ENCODE results near the gene ACTN4. TPM values are rescaled to one million over a fixed set of nuclear protein-coding genes. Genes with fewer than 3 reads are reported as not detected.
"Not testable (repeated sequence)": the region's sequence is repeated elsewhere in the genome, so short reads cannot be mapped to it uniquely, and the experiment has no call there.

The ACTN4 gene
- polyA plus RNA-seq, 2 of the 4 experiments (the other 2 are of a cell fraction) = 605 to 967 TPM

DNA sequence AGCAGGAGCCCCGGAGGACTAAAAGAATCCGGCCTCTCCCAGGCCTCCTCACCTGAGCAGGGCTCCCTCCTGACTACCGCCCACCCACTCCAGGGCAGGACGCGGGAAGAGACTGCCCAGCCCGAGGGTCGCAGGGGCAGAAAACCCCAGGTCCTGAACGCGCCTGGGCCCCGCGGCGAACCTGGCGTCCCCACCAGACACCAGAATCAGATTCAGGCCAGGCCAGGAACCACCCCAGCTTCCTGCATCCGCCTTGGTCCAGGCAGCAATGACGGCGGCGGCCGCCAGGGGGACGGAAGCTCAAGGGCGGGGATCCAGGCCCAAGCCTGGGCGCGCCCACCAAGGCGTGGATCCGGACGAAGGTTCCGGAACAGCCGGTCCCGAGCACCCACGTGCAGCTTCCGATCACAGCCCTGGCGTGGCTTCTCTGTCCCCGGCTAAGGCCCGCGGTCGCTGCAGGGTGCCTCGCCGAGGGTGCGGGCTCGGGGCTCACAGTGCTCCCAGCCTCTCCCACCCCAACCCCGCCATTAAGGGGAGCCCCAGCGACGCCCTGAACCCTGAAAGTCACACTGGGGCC, 122.3 kb downstream of the ACTN4 start:
- H3K4me1 ChIP-seq = no peaks in the 10 kb centered on the region; the same call in 2 of the 3 replicates
- ChIA-PET CTCF (interaction anchor here (0.6 to 2.0 kb wide), 53 partner anchors 9 to 270 kb away, joined by 3 to 22 read pairs (median 4); partner anchors contain the start of genes CAPN12 and LGALS7B), POLR2A (interaction anchor here (0.5 to 1.0 kb wide), 3 partner anchors 62 to 109 kb away, joined by 3 to 5 read pairs (median 5); no protein-coding TSS in a partner anchor)
- ATAC-seq (peak; percentile 67 to 89), DNase-seq (ENCODE audit: low read depth in 1 of 2, low spot score in 1 of 2) (peak; percentile 77 to 85), FAIRE-seq (no peak)
- H3K9me3 ChIP-seq = no peaks in the 10 kb centered on the region
- 57% methylated on average over 36 of the region's 42 CpGs for WGBS (ENCODE audit: missing lambda C conversion rate)
- peak overlapping the region; percentile 28 to 62; a peak in 4 of 6 replicates for H3K27ac ChIP-seq
- no peak overlapping the region for H3K4me2 ChIP-seq
- no peak overlapping the region for H3K4me3 ChIP-seq
- TF ChIP-seq, protein P1, sequence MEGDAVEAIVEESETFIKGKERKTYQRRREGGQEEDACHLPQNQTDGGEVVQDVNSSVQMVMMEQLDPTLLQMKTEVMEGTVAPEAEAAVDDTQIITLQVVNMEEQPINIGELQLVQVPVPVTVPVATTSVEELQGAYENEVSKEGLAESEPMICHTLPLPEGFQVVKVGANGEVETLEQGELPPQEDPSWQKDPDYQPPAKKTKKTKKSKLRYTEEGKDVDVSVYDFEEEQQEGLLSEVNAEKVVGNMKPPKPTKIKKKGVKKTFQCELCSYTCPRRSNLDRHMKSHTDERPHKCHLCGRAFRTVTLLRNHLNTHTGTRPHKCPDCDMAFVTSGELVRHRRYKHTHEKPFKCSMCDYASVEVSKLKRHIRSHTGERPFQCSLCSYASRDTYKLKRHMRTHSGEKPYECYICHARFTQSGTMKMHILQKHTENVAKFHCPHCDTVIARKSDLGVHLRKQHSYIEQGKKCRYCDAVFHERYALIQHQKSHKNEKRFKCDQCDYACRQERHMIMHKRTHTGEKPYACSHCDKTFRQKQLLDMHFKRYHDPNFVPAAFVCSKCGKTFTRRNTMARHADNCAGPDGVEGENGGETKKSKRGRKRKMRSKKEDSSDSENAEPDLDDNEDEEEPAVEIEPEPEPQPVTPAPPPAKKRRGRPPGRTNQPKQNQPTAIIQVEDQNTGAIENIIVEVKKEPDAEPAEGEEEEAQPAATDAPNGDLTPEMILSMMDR (IDR thresholded peaks at IDR 0.05) = peak; percentile 61
- TF ChIP-seq, protein P2, sequence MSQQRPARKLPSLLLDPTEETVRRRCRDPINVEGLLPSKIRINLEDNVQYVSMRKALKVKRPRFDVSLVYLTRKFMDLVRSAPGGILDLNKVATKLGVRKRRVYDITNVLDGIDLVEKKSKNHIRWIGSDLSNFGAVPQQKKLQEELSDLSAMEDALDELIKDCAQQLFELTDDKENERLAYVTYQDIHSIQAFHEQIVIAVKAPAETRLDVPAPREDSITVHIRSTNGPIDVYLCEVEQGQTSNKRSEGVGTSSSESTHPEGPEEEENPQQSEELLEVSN (IDR thresholded peaks at IDR 0.05; ENCODE audit: borderline replicate concordance, low read depth) = peak; percentile 78; the same call in 1 of the 2 replicates
- TF ChIP-seq POLR2A (IDR thresholded peaks at IDR 0.05; ENCODE audit: low read length) (no peak; the same call in 1 of the 2 replicates), RAD21 (conservative IDR thresholded peaks at IDR 0.05 in 1 of 2, IDR thresholded peaks at IDR 0.05 in 1 of 2) (peak; percentile 64 to 71), SMC3 (IDR thresholded peaks at IDR 0.05) (peak; percentile 68), RCOR1 (IDR thresholded peaks at IDR 0.05; ENCODE audit: low read depth, low read length) (no peak)
- TF ChIP-seq, protein P3, sequence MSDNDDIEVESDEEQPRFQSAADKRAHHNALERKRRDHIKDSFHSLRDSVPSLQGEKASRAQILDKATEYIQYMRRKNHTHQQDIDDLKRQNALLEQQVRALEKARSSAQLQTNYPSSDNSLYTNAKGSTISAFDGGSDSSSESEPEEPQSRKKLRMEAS (IDR thresholded peaks at IDR 0.05) = peak; percentile 79

DNA sequence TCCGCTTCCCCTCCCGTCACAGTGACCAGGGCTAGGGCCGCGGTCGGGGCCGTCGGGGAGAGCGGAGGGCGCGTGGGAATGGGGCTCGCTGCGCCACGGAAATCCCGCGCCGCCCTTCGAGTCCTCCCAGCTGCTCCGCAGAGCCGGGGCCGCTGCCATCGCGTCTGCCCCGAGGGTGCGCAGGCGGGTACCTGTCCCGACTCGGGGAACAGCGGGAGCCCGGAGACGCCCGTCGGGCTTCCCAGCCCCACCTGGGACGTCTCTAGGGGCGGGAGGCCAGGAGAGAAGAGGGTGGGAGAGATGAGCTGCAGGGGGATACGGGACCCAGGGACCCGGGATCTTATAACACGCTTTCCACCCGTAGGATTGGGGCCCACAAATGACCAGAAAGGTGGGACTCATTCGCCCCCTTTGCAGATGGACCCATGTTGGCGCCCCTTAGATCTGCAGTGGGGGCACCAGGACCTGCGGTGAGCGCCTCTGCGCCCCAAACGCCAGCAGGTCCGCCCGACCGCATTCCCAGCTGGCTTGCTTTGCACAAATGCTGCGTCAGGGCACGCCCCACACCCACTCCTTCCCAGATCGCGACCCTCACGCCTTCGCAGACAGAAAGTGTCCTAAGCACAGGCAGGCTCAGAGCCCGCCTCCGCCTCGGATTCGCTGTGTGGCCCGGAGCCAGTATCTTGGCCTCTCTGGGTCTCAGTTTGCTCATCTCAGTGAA, 122.9 kb downstream of the ACTN4 start:
- not testable (repeated sequence) for DNase-seq (ENCODE audit: low read depth in 1 of 2, low spot score in 1 of 2); FAIRE-seq; H3K4me3 ChIP-seq; H3K4me1 ChIP-seq; H3K9me3 ChIP-seq; H3K4me2 ChIP-seq
- peak in 1 of 2 experiments; percentile 6; a peak in 3 of 6 replicates for ATAC-seq
- WGBS (ENCODE audit: missing lambda C conversion rate) = 98% methylated on average over 17 of the region's 58 CpGs
- ChIA-PET POLR2A (interaction anchor here (0.9 to 1.0 kb wide), 2 partner anchors 62 to 68 kb away, joined by 3 to 5 read pairs; no protein-coding TSS in a partner anchor), CTCF (interaction anchor here (0.7 to 2.0 kb wide), 43 partner anchors 8 to 271 kb away, joined by 3 to 22 read pairs (median 5); partner anchors contain the start of genes CAPN12 and LGALS7B)
- H3K27ac ChIP-seq = peak overlapping the region; percentile 4 to 62; a peak in 3 of 6 replicates

DNA sequence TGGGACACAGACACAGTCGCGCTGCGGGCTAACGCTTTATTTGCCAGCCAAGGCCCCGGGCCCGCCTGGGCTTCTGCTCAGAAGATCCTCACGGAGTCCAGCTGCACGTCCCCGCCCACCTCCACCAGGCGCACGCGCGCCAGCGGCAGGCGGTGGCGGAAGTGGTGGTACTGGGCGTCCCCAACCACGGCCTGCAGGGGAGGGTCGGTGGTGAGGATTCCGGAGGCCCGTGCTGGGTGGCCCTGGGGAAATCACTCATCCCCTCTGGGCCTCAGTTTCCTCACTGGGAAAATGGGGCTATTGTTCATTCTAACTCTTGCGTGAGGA, 123.5 kb downstream of the ACTN4 start:
- FAIRE-seq = peak; percentile 88
- POLR2A ChIA-PET; DNase-seq (ENCODE audit: low read depth in 1 of 2, low spot score in 1 of 2); H3K4me2 ChIP-seq; H3K4me1 ChIP-seq; H3K27ac ChIP-seq; CTCF ChIA-PET; H3K9me3 ChIP-seq; H3K4me3 ChIP-seq: not testable (repeated sequence)
- ATAC-seq = peak; percentile 26 to 61; a peak in 3 of 6 replicates
- 95% methylated on average over 1 of the region's 22 CpGs for WGBS (ENCODE audit: missing lambda C conversion rate)

DNA sequence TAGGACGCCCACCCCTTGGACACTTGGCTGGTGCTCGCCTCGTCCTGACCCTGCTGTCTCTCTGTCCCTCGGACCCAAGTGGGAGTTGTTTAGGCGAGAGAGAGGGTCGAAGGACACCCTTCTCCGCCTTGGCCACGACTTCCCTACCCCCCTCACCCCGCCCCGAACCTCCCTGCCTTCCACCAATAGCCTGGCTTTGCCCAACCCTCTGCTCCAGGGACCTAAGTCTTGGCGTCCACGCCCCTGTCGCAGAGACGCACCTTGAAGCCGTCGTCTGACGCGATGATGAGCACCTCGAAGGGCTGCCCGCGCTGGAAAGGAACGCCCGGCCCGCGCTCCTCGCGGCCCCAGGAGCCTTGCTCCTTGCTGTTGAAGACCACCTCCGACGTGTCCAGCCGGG, 124.1 kb downstream of the ACTN4 start:
- H3K4me1 ChIP-seq; CTCF ChIA-PET; ATAC-seq; DNase-seq (ENCODE audit: low read depth in 1 of 2, low spot score in 1 of 2); H3K4me2 ChIP-seq; H3K27ac ChIP-seq; H3K9me3 ChIP-seq; H3K4me3 ChIP-seq; POLR2A ChIA-PET: not testable (repeated sequence)
- peak; percentile 72 for FAIRE-seq
- WGBS (ENCODE audit: missing lambda C conversion rate) = 95% methylated on average over 5 of the region's 30 CpGs

DNA sequence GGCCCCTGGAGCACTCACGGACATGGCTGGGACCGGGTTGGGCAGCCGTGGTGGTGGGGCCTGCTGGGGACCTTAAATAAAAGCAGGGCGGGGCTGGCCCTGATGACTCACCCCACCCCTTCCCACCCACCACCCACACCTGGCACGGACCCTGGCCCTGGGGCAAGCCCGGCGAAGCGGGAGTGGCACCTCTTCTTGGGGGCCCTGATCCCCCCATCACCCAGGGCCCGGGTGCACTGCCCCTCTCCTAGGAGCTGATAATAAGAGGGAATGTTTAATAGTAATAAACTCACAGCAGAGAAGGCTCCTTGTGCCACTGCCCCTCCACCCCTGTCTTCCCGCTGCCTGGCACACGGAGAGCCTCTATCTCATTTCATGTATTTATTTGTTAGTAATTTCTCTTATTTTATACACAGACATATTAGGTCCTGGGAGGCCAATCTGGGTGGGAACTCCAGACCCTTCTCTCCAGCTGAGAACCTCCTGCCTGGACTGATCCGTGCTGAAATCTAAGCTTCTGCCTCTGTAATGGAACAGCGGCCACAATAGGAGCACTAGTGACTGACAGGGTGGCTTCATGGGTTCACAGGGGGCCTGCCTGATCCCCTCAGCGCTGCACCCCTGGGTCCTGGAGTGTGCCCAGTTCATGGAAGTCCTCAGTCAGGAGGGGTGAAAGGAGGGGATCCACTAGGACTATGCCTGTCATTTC, 126.2 kb downstream of the ACTN4 start, which contains the start of gene LGALS7:
Gene LGALS7, minus strand, starts transcription at position 49 of the 709 bp plus-strand sequence. Its CDS starts 25 bp downstream, at position 24.
- CTCF ChIA-PET = interaction anchor here (0.8 to 1.0 kb wide), 2 partner anchors 20 to 77 kb away, joined by 3 read pairs; no protein-coding TSS in a partner anchor
- TF ChIP-seq ESRRA (IDR thresholded peaks at IDR 0.05; ENCODE audit: borderline replicate concordance, low read length) (no peak), TP53 (CRISPR knock-in tag; IDR thresholded peaks at IDR 0.05) (no peak), GATA3 (IDR thresholded peaks at IDR 0.05; ENCODE audit: borderline replicate concordance) (no peak), NPAS2 (CRISPR knock-in tag; IDR thresholded peaks at IDR 0.05; ENCODE audit: borderline replicate concordance) (no peak), EHMT2 (IDR thresholded peaks at IDR 0.05; ENCODE audit: low read depth) (no peak), JUN (IDR thresholded peaks at IDR 0.05) (no peak)
- TF ChIP-seq, protein P4, sequence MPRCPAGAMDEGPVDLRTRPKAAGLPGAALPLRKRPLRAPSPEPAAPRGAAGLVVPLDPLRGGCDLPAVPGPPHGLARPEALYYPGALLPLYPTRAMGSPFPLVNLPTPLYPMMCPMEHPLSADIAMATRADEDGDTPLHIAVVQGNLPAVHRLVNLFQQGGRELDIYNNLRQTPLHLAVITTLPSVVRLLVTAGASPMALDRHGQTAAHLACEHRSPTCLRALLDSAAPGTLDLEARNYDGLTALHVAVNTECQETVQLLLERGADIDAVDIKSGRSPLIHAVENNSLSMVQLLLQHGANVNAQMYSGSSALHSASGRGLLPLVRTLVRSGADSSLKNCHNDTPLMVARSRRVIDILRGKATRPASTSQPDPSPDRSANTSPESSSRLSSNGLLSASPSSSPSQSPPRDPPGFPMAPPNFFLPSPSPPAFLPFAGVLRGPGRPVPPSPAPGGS (IDR thresholded peaks at IDR 0.05) = no peak
- TF ChIP-seq, protein P3 (IDR thresholded peaks at IDR 0.05) = no peak
- TF ChIP-seq, protein P5, sequence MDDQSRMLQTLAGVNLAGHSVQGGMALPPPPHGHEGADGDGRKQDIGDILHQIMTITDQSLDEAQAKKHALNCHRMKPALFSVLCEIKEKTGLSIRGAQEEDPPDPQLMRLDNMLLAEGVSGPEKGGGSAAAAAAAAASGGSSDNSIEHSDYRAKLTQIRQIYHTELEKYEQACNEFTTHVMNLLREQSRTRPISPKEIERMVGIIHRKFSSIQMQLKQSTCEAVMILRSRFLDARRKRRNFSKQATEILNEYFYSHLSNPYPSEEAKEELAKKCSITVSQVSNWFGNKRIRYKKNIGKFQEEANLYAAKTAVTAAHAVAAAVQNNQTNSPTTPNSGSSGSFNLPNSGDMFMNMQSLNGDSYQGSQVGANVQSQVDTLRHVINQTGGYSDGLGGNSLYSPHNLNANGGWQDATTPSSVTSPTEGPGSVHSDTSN (IDR thresholded peaks at IDR 0.05) = no peak
- TF ChIP-seq, protein P2 (IDR thresholded peaks at IDR 0.05; ENCODE audit: borderline replicate concordance, low read depth) = no peak

More for the DNA sequence above, 126.2 kb downstream of the ACTN4 start, which contains the start of gene LGALS7:
- POLR2A ChIA-PET = no interaction called here
- no peaks in the 10 kb centered on the region for H3K9me3 ChIP-seq
- H3K4me2 ChIP-seq = no peak within 1 kb of the TSS
- ATAC-seq (0 out of 6 replicates have a peak, but pooled peaks of 1 of the 2 experiments have one; percentile 2), FAIRE-seq (peak; percentile 18), DNase-seq (ENCODE audit: low read depth in 1 of 2, low spot score in 1 of 2) (no peak)
- no peak within 1 kb of the TSS for H3K4me3 ChIP-seq
- WGBS (ENCODE audit: missing lambda C conversion rate) = 76% methylated on average over 9 of the region's 14 CpGs
- peaks cover 7% of the 10 kb centered on the region; the same call in 1 of the 3 replicates for H3K4me1 ChIP-seq
- peak within 1 kb of the TSS in 1 of 2 experiments; percentile 21; a peak in 4 of 6 replicates for H3K27ac ChIP-seq
